ENCODE measurements around the gene XYLT2.

- TF ChIP-seq CTCF (conservative IDR thresholded peaks at IDR 0.05; ENCODE audit: low read length): no peak
- TF ChIP-seq EZH2phosphoT487 (IDR thresholded peaks at IDR 0.05; ENCODE audit: borderline replicate concordance): no peak
Measured at GRCh38 chr17:50307654-50308053, 38.3 kb upstream of the XYLT2 start.

Measured in Loucy (cell line).